Skeletal muscle tissue (tissue), 4 donors: ENCODE results near the gene TGM1. TPM values are rescaled to one million over a fixed set of nuclear protein-coding genes. Genes with fewer than 3 reads are reported as not detected.

Experiments
- H3K27ac ChIP-seq: one replicate; pipeline ENCODE4 v1.7.0; 2013; ENCODE audit warnings: mild to moderate bottlenecking, low read depth, low read length, inconsistent platforms
- H3K27me3 ChIP-seq, 3 donors: one replicate each; pipeline ENCODE4 v1.7.0; 2013; ENCODE audit warnings: low read length in 3 of 3; ENCODE audit not compliant: control insufficient read depth in 3 of 3, insufficient read depth in 3 of 3
- H3K36me3 ChIP-seq, 3 donors: one replicate each; pipeline ENCODE4 v1.7.0; 2013; ENCODE audit warnings: low read length in 3 of 3; ENCODE audit not compliant: control insufficient read depth in 3 of 3, insufficient read depth in 3 of 3
- H3K4me1 ChIP-seq, 3 donors: one replicate each; pipeline ENCODE4 v1.7.0; 2013; ENCODE audit warnings: low read length in 3 of 3, mild to moderate bottlenecking in 3 of 3; ENCODE audit not compliant: control insufficient read depth in 3 of 3, insufficient read depth in 3 of 3
- H3K4me3 ChIP-seq, 3 donors: one replicate each; pipeline ENCODE4 v1.7.0; 2013; ENCODE audit warnings: low read length in 3 of 3
- H3K9ac ChIP-seq, 3 donors: one replicate each; pipeline ENCODE4 v1.7.0; 2013; ENCODE audit warnings: low read length in 3 of 3, mild to moderate bottlenecking in 3 of 3, moderate library complexity in 2 of 3, low read depth in 1 of 3
- H3K9me3 ChIP-seq, 3 donors: one replicate each; pipeline ENCODE4 v1.7.0; 2013; ENCODE audit warnings: low read length in 3 of 3; ENCODE audit not compliant: control insufficient read depth in 3 of 3
- total RNA-seq: library from RNA; depleted of rRNA; stranded (reverse); fragments of >200 nt; gene quantifications from one replicate; pipeline ENCODE4 v1.2.3, GENCODE V29; 2014
- donor health status: Osteomylitis.

TGM1 gene
- total RNA-seq, 1 donor from 2014 or later, result 0.52 TPM

- H3K9me3 ChIP-seq, result no peaks in the 10 kb centered on the region
- H3K4me1 ChIP-seq, result peaks cover 0 to 15% (median 13%) of the 10 kb centered on the region in 3 donors
- no peaks in the 10 kb centered on the region for H3K27me3 ChIP-seq
- peak overlapping the region; percentile 94 to 98 (median 98) for H3K4me3 ChIP-seq
- H3K9ac ChIP-seq, result peak overlapping the region; percentile 98 to 99 (median 98)
- peak overlapping the region; percentile 96 for H3K27ac ChIP-seq
- H3K36me3 ChIP-seq, result peaks cover 18 to 26% (median 25%) of the 10 kb centered on the region in 3 donors
Observed at GRCh38 chr14:24271834-24272263, 8.9 kb upstream of the TGM1 start.

- Histone ChIP-seq H3K27ac (peak within 1 kb of the TSS; percentile 96), H3K9ac (peak within 1 kb of the TSS; percentile 98 to 99 (median 98)), H3K4me1 (peaks cover 0 to 15% (median 13%) of the 10 kb centered on the region in 3 donors), H3K36me3 (peaks cover 23 to 32% (median 31%) of the 10 kb centered on the region in 3 donors), H3K9me3 (no peaks in the 10 kb centered on the region), H3K4me3 (peak within 1 kb of the TSS; percentile 94 to 98 (median 98)), H3K27me3 (no peaks in the 10 kb centered on the region)
Observed at GRCh38 chr14:24271134-24271833, 8.3 kb upstream of the TGM1 start, which contains the start of gene RABGGTA. Gene RABGGTA (minus strand): TSS chr14:24271597. CDS start chr14:24271115, 482 bp downstream.

GRCh38 chr14:24270537-24271133 is 7.7 kb upstream of the TGM1 start:
- Histone ChIP-seq H3K4me1 (peaks cover 0 to 15% (median 13%) of the 10 kb centered on the region in 3 donors), H3K36me3 (peaks cover 26 to 38% (median 36%) of the 10 kb centered on the region in 3 donors), H3K9ac (peak overlapping the region; percentile 98 to 99 (median 98)), H3K27me3 (no peaks in the 10 kb centered on the region), H3K9me3 (no peaks in the 10 kb centered on the region), H3K4me3 (peak overlapping the region; percentile 94 to 98 (median 98)), H3K27ac (peak overlapping the region; percentile 96)

- Histone ChIP-seq H3K4me3 (no peak overlapping the region), H3K27me3 (no peaks in the 10 kb centered on the region), H3K27ac (no peak overlapping the region), H3K9ac (no peak overlapping the region), H3K4me1 (peaks cover 0 to 15% (median 13%) of the 10 kb centered on the region in 3 donors), H3K9me3 (no peaks in the 10 kb centered on the region), H3K36me3 (peaks cover 26 to 44% (median 39%) of the 10 kb centered on the region in 3 donors)
Observed at GRCh38 chr14:24269910-24270536, 7.0 kb upstream of the TGM1 start.

GRCh38 chr14:24269368-24269767 is 6.4 kb upstream of the TGM1 start:
- Histone ChIP-seq H3K9ac (no peak overlapping the region), H3K36me3 (peaks cover 29 to 48% (median 39%) of the 10 kb centered on the region in 3 donors), H3K9me3 (no peaks in the 10 kb centered on the region), H3K4me3 (no peak overlapping the region), H3K4me1 (peaks cover 0 to 15% (median 13%) of the 10 kb centered on the region in 3 donors), H3K27me3 (no peaks in the 10 kb centered on the region), H3K27ac (no peak overlapping the region)

DNA sequence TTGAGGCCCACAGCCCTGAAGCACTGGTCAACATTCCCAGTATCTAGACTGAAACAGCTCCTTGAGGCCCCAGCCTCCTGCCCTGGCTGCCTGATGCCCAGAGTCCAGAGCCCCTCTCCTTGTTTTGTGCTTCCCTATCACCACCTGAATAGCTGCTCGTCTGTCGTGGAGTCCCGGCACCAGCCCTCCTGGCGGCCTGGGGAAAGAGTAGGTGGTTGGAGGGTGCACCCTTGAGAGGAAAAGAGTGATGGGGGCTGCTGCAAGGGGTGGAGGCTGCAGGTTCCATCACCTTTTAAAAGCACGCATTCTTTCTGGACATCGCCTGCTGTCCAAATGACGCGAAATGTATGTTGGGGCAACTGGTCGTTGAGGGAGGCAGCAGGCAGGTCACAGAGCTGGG is 5.2 kb upstream of the TGM1 start:
- H3K27ac ChIP-seq, result no peak overlapping the region

GRCh38 chr14:24267516-24267915 is 4.5 kb upstream of the TGM1 start:
- Histone ChIP-seq H3K9me3 (no peaks in the 10 kb centered on the region), H3K27me3 (no peaks in the 10 kb centered on the region)

More for the DNA sequence above, 5.2 kb upstream of the TGM1 start:
- H3K4me3 ChIP-seq, result no peak overlapping the region
- peaks cover 0 to 15% (median 9%) of the 10 kb centered on the region in 3 donors for H3K4me1 ChIP-seq
- H3K9ac ChIP-seq, result no peak overlapping the region
- H3K36me3 ChIP-seq, result peaks cover 29 to 48% (median 39%) of the 10 kb centered on the region in 3 donors
- no peaks in the 10 kb centered on the region for H3K9me3 ChIP-seq
- H3K27me3 ChIP-seq, result no peaks in the 10 kb centered on the region

GRCh38 chr14:24266344-24267244 is 3.6 kb upstream of the TGM1 start:
- Histone ChIP-seq H3K9me3 (no peaks in the 10 kb centered on the region), H3K27me3 (no peaks in the 10 kb centered on the region), H3K4me1 (peaks cover 0 to 10% (median 5%) of the 10 kb centered on the region in 3 donors), H3K9ac (no peak overlapping the region), H3K36me3 (peaks cover 29 to 48% (median 39%) of the 10 kb centered on the region in 3 donors), H3K4me3 (no peak overlapping the region), H3K27ac (no peak overlapping the region)

More at GRCh38 chr14:24267516-24267915, 4.5 kb upstream of the TGM1 start:
- Histone ChIP-seq H3K27ac (no peak overlapping the region), H3K4me3 (no peak overlapping the region), H3K36me3 (peaks cover 29 to 48% (median 39%) of the 10 kb centered on the region in 3 donors), H3K4me1 (peaks cover 0 to 15% (median 9%) of the 10 kb centered on the region in 3 donors), H3K9ac (no peak overlapping the region)

- H3K9ac ChIP-seq, result no peak overlapping the region
- no peaks in the 10 kb centered on the region for H3K27me3 ChIP-seq
- H3K4me3 ChIP-seq, result no peak overlapping the region
- H3K9me3 ChIP-seq, result no peaks in the 10 kb centered on the region
- H3K36me3 ChIP-seq, result peaks cover 25 to 44% (median 31%) of the 10 kb centered on the region in 3 donors
- H3K4me1 ChIP-seq, result no peaks in the 10 kb centered on the region
- no peak overlapping the region for H3K27ac ChIP-seq
Observed at GRCh38 chr14:24264298-24264697, 1.3 kb upstream of the TGM1 start.
